H1 (cell line): Measurements from ENCODE around the gene CES3.

Experiments
- EGR1 ChIP-seq: IDR thresholded peaks from 2 replicates; pipeline ENCODE4 v1.6.1; 2011; ENCODE audit warnings: low read depth, low read length, borderline replicate concordance
- POLR2A ChIP-seq, 2 experiments: IDR thresholded peaks; 1 replicate in 1 of 2; 2 replicates in 1 of 2; pipeline ENCODE4 v1.6.1; 2011; ENCODE audit warnings: low read depth in 2 of 2, low read length in 2 of 2, mild to moderate bottlenecking in 2 of 2; ENCODE audit errors: control extremely low read depth in 1 of 2
- POLR2AphosphoS5 ChIP-seq: IDR thresholded peaks from 2 replicates; pipeline ENCODE4 v1.6.1; 2011; ENCODE audit warnings: low read depth, low read length
- RFX5 ChIP-seq: IDR thresholded peaks from 2 replicates; pipeline ENCODE4 v1.6.1; 2011; ENCODE audit warnings: low read depth, low read length, improper control_type of control experiment, borderline replicate concordance
- TF ChIP-seq, protein P1 (sequence below), 3 experiments: IDR thresholded peaks; 1 replicate in 2 of 3; 2 replicates in 1 of 3; pipeline versions ENCODE4 v1.5.1 to v1.6.1; 2011; ENCODE audit warnings: low read length in 3 of 3, mild to moderate bottlenecking in 3 of 3, inconsistent platforms in 2 of 3, low read depth in 1 of 3, moderate library complexity in 1 of 3; ENCODE audit not compliant: insufficient read depth in 1 of 3; ENCODE audit errors: control extremely low read depth in 1 of 3

GRCh38 chr16:66948837-66949225 is 12.2 kb upstream of the CES3 start:
- TF ChIP-seq POLR2AphosphoS5 = no peak
- TF ChIP-seq POLR2A (IDR thresholded peaks at IDR 0.05; ENCODE audit: control extremely low read depth in 1 of 2, low read depth in 2 of 2, low read length in 2 of 2) = no peak
- TF ChIP-seq, protein P1, sequence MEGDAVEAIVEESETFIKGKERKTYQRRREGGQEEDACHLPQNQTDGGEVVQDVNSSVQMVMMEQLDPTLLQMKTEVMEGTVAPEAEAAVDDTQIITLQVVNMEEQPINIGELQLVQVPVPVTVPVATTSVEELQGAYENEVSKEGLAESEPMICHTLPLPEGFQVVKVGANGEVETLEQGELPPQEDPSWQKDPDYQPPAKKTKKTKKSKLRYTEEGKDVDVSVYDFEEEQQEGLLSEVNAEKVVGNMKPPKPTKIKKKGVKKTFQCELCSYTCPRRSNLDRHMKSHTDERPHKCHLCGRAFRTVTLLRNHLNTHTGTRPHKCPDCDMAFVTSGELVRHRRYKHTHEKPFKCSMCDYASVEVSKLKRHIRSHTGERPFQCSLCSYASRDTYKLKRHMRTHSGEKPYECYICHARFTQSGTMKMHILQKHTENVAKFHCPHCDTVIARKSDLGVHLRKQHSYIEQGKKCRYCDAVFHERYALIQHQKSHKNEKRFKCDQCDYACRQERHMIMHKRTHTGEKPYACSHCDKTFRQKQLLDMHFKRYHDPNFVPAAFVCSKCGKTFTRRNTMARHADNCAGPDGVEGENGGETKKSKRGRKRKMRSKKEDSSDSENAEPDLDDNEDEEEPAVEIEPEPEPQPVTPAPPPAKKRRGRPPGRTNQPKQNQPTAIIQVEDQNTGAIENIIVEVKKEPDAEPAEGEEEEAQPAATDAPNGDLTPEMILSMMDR (IDR thresholded peaks at IDR 0.05; ENCODE audit: control extremely low read depth in 1 of 3, insufficient read depth in 1 of 3, low read depth in 1 of 3, low read length in 3 of 3) = no peak
- TF ChIP-seq RFX5 = no peak
- no peak for TF ChIP-seq EGR1
